GM18867 (cell line): ENCODE results near the gene FLNB.

Experiments used
- ATAC-seq: cut with Tn5 transposase; IDR thresholded peaks from one replicate; pipeline ENCODE4 v1.9.1; 2021; ENCODE audit warnings: mild to moderate bottlenecking, moderate library complexity; ENCODE audit not compliant: unreplicated experiment

The FLNB gene

DNA sequence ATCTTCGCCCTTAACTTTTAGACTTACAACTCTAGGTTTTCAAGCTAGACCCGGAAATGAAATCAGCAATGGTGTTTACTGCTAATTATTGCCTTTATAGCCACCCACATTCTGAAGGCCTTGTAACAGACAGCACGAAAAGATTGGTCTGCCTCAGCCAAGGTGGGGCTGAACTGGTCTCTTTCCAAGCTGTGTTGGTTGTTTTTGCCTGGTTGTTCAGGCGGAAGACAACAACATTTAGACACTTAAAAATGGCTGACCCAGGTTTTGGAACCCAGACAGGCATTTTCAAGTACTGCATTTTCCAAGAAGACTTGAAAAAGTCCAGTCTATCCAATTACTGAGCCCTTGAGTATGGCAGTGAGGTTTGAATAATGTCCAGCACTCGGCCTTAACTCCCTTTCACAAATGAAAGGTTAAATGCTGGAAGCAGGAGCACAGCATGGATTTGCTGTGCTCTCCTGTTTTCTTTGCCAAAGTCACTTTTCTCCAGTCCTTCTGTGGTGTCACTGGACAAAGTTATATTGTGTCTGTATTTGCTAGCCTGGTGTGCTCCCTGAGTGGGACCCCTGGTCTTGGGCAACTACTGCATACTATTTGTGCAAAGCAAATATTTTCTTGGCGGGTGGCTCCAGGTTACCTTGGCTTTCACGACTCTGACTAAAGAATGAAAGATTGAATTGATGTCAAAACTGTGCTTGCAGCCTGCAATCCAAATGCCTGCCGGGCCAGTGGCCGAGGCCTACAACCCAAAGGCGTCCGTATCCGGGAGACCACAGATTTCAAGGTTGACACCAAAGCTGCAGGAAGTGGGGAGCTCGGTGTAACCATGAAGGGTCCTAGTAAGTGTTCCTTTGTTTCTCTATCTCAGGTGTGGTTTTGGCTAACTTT, 93.5 kb downstream of the FLNB start:
- no peak for ATAC-seq

DNA sequence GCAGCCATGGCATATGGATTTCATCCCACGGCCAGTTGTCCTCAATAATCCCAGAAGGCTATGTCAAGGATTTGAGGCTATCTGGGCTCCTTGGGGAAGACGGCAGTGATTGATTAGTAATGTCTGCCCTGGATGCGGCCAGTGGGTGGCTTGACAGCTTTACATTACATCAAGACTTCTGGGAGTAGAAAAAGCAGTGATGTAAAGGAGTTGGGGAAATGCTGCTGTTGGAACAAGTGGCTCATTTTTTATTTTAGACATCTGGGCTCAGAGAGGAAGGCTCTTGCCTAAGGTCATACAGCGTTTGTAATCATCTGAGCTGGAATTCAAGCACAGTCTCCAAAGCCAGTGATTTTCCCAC, 94.1 kb downstream of the FLNB start:
- no peak for ATAC-seq

DNA sequence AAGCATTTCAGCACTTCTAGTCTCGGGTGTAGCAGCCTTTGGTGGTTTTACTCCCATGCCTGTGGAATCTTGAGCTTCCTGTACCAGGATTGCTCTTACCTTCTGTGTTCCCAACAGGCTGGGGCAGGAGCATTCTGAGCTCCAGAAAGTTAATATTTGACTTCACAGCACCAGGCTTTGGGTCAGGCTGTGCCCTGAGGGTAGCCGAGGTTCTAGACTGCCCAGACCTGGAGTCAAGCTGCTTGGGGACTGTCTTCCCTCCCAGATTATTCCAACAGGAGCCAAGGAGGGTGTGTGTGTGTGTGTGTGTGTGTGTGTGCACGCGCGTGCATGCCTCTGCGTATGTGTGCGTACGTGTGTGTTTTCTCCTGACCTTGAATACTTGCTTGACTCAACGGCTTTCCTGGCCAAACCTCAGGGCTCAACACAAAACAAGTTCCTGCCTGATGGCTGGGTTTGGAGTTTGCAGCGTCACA, 94.8 kb downstream of the FLNB start:
- no peak for ATAC-seq

DNA sequence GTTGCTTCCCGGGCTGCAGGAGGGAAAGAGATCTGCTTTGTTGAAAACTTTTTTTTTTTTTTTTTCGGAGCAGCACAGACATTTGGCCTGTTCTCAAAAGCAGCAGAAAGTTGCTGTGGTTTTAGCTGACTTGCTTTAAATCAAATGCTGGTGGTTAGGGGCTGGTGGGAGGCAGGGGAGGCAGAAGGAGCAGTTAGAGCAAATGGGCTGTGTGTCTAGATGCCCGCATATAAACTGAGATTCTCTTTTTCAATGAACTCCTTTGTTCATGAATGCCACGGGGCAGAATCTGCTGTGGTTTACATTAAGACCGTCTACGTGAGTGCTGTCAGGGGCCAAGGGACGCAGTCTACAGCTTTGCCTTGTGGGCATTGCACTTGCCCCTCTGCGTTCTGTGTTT, 95.9 kb downstream of the FLNB start:
- no peak for ATAC-seq

DNA sequence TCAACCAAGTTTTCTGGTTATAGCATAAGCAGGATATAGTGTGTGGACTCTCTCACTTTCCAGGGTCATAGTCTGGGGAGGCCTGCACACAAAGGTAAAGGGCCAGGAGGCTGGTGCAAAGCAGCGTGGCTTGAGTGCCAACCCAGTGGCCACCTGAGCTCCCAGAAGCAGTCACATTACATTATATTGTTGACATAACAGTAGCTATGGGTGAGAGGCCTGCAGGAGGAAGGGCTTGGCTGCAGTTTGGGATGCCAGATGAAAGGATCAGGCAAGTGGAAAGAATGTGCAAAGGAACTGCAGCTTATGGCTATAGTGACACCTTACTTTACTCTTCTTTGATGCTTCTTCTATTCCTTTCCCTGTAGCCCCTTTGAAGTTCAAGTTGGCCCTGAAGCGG, 96.5 kb downstream of the FLNB start:
- ATAC-seq = no peak

DNA sequence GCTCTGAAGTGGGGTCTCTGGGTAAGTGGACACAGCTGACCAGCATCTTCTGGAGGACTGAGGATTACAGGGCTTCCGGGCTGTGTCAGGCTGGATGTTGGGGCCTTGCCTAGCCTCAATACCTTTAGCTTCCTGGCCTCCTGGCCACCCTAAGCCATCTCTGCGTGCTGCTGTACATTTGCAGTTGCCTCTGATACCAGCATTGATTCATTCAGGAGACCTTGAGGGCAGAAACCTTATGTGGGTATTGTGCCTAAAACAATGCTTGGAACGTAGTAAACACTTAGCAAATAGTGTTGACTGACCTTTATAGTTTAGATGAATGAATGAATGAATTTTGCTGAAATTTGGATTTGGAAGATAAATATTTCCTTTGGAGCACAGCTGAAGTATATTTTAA, 97.0 kb downstream of the FLNB start:
- ATAC-seq = no peak

DNA sequence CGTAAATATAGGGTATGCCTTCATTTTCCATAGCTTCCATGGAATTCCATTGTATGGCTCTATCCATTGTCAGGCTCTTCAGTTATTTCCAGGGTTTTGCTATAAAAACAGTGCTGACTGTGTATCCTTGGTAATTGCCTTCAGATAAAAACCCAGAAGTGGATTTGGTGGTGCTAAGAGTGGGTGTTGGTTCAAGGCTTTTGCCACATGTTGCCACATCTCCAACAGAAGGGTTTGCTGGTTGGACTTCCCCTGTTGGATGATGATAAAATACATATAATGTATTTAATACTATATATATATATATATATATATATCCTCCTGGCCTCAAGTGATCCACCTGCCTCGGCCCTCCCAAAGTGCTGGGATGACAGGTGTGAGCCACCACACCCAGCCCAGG, 97.8 kb downstream of the FLNB start:
- ATAC-seq = no peak

DNA sequence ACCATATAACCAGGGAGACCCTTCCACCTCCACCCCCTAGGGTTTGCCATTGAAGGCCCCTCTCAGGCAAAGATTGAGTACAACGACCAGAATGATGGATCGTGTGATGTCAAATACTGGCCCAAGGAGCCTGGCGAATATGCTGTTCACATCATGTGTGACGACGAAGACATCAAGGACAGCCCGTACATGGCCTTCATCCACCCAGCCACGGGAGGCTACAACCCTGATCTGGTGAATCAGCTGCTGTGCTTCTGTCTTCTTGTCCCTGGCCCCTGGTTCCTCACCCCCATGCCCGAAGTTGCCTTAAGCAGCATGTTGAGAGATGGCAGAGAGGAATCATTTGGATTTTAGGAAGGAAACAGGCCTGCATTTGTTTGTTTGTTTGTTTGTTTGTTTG, 98.4 kb downstream of the FLNB start:
- ATAC-seq = no peak

DNA sequence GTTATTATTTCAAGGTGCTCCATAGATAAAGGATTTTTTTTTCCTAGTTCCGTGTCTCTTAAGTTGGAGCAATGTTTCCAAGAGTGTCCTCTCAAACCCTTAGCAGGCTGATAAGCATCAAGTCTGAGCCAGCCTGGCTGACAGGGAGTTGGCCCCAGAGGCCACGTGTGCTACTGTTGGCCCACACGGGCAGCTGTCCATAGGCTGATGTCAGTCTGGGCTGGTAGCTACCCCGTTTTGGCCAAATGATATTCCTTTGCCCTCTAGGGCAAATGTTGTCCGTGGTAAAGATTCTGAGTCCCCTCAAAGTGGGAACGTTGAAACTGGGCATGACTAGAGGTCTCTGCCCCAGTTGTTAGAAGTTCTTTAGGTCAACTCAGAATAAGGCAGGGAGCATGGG, 99.4 kb downstream of the FLNB start:
- no peak for ATAC-seq

DNA sequence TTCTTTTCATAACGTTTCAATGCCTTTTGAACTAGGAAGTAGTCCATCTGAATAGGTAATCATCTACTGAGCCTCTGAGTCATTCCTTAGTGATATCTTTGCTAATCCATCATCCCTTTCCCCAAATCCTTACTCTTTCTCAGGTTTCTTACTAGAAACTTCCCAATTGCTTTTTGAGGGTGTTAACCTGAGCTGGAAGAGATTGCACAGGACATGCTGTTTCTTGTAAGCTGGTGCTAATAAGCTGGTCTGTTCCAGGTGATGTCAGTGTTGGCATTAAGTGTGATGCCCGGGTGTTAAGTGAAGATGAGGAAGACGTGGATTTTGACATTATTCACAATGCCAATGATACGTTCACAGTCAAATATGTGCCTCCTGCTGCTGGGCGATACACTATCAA, 101.5 kb downstream of the FLNB start:
- ATAC-seq = no peak

DNA sequence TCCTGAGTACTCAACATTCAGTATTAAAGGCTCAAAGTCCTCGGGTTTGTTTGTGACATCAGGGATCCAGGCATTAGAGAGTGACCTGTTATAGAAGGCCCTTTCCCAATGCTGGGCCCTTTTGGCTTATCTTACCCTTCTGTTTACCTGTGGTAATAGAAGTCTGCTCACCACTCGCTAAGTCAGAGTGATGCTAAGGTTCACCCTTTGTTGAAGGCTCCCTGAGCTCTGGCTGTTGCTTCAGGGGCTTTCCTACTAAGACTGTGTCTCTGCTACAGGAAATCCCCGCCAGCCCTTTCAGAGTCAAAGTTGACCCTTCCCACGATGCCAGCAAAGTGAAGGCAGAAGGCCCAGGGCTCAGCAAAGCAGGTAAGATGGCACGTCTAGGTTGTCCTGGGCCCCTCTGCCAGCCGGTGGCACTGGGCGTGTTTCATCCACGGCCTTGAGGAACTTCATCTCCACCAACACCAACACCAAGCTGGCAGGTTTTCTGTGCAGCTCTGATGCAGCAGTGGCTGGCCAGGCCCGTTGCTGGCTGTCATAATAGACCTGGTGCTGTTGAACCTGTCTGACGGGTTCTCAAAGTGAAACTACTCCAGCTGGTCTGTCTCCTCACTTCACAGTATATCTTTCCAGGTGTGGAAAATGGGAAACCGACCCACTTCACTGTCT, 103.4 kb downstream of the FLNB start:
- peak; percentile 36 for ATAC-seq

DNA sequence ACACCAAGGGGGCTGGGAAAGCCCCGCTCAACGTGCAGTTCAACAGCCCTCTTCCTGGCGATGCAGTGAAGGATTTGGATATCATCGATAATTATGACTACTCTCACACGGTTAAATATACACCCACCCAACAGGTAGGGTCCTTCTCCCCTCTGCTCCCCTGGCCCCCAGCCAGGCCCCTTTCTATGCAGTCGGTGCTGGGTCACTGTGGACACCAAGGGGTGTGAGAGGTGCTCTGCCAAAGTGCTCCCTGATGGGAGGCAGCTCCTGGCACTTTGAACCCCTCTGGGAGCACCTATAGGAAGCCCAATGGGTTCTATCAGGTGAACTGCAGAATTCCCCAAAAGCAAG, 103.9 kb downstream of the FLNB start:
- ATAC-seq = no peak

DNA sequence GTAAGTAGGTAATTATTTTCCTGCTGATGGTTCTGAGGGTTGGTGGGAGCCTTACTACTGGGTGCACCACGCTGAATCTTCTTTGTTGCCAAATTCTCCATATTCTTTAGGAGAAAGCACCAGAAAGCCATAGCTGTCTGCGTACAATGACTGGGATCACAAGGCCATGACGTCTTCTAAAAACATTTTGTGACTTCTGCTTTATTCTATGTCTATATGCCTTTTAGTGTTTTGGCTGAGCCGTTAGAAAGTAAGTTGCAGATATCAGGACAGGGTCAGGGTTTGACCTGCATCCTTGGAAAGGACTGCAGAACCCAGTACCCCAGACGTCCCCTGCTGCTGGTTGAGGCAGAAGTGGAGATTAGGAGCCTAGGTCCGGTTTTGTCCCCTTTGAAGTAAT, 107.0 kb downstream of the FLNB start:
- ATAC-seq = no peak

DNA sequence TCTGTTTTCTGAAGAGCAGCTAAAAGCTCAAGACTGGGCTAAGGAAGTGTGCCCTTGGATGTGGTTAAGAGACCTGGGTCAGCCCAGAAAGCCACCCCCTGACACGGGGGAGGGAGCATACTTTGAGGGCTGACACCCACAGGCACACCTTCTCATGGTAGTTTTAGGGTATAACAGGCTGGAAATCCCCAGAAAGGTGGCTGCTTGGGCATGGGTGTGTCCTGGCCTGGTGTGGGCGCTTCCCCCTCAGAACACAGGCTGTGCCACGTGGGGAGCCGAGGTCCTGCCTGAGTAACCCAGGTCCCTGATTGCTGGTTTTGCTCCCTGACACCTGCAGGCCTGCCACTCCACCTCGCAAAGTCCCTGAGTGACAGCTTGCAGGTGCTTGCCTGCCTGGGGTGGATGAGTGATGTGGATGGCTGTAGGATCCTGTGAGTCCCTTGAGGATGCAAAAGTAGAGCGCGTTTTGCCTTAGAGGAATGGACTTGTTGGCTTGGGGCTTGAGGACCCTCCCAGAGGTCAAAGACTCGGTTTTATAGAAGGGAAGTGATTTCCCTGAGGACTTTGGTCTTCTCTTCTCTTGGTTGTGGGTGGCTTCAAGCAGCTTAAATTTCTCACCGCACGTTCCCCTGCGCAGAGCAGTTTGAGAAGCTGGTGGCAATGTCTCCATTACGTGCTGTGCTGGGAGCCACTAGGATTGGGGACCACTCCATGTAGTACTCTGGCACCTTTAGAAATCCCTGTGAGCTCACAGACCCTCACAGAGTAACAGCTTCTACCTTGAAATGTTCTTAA, 108.1 kb downstream of the FLNB start:
- ATAC-seq = peak; percentile 82

DNA sequence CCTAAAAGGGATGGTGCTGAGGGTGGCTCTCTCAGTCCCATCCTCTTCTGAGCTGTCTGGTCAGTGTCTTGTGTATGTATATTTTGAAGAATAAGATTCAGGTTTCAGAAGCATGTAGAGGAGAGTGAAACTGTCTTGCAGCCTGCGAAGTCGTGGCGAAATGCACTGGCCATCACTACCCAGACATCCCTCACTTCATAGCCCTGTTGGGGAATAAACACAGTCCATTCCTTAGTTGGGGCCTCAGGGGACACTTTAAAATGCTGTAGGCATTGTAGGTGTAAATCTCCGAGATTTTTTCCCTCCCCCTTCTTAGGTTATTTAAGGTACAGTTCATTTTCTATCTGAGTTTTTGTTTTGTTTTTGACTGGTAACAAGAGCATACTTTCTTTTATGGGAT, 108.8 kb downstream of the FLNB start:
- no peak for ATAC-seq

DNA sequence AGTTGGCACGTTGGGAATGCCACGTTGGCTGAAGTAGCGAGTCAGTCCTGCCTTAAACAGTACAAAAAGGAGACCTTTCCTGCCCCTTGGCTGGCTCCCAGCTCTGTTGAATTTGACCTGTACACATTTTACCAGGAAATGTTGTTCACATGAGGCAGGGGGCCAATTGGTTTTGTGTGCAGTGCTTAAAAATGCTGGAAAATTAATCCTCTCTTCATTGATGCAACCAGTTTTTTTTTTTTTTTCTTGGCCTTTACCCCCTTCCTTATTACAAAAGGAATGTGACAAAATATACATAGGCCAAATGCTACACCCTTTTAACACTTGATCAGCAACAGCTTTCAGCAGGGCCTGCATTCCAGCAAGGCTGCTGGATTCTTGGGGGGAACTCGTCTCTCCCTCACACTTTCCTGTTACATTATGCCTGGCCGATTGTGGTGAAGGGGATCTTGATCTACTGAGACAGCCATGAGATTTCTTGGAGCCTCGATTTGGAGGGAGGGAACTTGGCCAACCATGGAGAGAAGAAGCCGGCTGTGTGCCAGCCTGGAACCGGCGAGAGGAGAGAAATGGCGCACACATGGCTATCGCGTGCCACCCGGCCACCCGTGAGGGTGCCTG, 109.4 kb downstream of the FLNB start:
- ATAC-seq = no peak

DNA sequence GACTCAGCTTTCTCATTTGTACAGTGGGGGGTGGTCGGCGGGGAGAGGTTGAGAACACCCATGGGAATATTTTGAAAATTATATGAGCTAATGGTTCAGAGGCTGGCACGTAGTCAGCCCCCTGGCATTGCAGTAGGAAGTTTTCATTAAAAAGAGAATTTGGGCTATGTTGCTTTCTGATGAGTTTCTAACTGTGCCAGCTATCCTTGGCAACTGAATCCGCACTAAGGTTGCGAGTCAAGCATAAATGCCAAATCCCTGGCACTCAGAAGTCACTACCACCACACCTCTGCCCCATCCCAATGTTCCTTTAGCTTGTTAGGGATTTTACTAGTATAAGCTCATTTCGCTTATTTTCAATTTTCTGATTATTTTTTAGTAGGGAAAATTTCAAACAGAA, 111.0 kb downstream of the FLNB start:
- ATAC-seq = no peak

DNA sequence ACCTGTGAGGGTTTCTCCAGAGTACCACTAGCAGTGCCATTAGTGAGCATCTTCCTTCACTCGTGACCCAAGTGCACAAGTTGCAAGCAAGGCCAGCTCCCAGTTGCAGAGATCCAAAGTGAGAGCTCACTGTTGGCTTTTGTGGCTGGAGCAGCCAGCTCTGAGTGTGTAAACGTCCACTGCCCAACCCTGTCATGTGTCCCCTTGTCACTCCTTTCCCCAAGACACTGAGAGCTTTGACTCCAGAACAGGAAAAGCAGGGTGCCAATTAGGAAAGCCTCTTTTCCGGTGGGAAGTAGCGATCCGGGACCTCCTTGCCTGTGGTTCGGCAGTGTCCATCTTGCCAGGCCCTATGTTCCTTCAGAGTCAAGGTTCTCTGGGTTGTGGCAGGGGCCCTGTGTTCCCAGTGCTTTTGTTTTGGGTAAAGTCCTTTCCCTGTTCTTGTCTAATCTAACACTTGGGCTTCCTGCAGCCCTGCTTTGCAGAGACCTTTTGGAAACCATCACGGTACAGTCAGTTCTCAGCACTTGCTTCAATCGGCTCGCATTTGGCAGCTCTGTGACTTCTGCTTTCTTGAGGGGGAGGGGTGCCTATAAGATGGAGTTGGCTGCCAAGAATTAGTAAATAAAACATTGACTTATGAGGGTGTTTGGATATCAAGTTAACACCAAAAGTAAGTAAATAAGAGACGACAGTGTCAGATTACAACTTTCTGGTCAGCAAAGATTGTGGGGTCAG, 112.0 kb downstream of the FLNB start:
- no peak for ATAC-seq

DNA sequence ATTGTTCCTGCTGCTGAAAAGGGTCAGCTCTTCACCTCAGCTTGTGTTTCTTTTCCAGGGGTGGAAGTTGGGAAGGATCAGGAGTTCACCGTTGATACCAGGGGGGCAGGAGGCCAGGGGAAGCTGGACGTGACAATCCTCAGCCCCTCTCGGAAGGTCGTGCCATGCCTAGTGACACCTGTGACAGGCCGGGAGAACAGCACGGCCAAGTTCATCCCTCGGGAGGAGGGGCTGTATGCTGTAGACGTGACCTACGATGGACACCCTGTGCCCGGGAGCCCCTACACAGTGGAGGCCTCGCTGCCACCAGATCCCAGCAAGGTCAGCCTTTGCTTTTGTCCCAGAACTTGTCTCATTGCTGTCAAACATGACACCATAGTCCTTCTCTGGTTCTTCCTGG, 113.0 kb downstream of the FLNB start:
- no peak for ATAC-seq

DNA sequence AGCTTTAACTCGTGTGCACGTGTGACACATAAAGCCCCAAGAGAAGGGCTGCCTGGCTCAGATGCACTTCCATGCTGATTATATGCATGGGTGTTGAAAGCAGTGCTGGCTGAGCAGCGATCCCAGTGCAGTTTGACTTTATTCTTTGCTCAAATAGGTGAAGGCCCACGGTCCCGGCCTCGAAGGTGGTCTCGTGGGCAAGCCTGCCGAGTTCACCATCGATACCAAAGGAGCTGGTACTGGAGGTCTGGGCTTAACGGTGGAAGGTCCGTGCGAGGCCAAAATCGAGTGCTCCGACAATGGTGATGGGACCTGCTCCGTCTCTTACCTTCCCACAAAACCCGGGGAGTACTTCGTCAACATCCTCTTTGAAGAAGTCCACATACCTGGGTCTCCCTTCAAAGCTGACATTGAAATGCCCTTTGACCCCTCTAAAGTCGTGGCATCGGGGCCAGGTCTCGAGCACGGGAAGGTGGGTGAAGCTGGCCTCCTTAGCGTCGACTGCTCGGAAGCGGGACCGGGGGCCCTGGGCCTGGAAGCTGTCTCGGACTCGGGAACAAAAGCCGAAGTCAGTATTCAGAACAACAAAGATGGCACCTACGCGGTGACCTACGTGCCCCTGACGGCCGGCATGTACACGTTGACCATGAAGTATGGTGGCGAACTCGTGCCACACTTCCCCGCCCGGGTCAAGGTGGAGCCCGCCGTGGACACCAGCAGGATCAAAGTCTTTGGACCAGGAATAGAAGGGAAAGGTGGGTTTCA, 114.9 kb downstream of the FLNB start:
- no peak for ATAC-seq
